GM19240 (cell line): Measurements from ENCODE around the gene HEXIM2.

Source experiments
- DNase-seq: peaks from one replicate; pipeline ENCODE4 v3.0.0; 2011; ENCODE audit warnings: low spot score; ENCODE audit not compliant: insufficient read length

HEXIM2 gene

DNA sequence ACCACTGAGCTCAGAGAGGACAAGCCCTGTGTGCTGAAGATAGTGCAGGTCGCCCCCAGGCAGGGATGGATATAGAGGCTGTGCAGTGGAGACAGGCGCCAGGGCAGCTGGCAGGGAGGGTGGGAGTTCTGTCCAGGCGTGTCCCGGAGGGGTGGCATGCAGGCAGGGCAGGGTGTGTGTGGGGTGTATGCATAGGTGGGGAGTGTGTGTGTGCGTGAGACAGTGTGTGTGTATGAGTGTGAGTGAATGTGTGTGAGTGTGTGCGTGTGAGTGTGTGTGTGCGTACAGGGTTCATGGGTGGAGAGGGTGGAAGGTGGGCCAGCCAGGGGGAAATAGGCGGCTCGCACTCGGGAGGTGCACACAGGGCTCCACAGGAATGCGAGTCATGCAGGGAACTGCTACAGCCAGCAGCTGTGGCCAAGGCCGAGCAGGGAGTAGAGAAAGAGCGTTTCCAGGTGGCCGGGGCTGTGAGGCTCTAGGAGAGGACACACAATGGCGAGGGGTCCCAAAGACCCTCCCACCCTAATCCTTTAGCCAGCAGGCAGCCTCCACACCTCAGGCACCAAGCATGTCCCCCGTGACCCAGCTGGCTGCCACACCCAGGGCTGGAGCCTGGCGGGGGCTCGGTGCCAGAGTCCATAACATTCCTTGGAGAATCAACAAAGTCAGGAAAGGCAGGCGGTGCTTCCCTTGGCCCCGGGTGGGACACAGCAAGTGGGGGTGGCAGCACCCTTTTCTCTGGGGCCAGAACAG, 34.0 kb upstream of the HEXIM2 start:
- no peak for DNase-seq

GRCh38 chr17:45128331-45128730, 33.3 kb upstream of the HEXIM2 start:
- no peak for DNase-seq

DNA sequence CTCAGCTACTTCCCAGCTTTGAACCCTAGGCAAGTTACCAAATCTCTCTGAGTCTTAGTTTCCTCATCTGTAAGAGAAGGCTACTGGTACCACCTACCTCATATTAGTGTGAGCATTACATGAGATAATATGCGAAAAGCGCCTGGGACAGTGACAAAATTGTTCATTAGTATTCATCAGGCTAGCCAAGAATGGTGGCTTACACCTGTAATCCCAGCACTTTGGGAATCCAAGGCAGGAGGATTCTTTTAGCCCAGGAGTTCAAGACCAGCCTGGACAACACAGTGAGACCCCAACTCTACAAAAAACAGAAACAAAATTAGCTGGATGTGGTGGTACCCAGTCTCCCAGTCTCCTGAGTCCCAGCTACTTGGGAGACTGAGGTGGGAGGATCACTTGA, 32.7 kb upstream of the HEXIM2 start:
- DNase-seq = no peak

DNA sequence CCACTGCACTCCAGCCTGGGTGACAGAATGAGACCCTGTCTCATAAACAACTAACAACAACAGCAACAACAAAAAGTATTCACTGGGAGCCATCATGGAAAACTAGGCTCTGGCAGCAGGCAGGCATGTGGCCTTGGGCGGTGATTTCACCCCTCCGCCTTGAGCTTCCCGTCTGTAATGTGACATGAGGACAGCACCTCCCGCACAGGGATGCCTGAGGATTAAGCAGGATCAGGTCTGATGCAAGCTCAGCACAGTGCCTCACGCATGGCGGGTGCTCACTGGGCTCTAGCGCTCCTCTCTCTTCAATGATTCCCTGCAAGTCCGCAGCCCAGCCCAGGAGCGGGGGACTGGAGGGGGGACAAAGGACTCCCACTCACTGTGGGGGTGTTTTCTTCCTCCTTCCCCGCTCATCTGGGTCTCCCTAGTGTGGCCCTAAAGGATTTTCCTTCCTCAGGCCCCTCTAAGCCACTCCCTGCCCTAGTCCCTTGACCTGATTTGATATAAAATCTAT, 32.2 kb upstream of the HEXIM2 start:
- no peak for DNase-seq

DNA sequence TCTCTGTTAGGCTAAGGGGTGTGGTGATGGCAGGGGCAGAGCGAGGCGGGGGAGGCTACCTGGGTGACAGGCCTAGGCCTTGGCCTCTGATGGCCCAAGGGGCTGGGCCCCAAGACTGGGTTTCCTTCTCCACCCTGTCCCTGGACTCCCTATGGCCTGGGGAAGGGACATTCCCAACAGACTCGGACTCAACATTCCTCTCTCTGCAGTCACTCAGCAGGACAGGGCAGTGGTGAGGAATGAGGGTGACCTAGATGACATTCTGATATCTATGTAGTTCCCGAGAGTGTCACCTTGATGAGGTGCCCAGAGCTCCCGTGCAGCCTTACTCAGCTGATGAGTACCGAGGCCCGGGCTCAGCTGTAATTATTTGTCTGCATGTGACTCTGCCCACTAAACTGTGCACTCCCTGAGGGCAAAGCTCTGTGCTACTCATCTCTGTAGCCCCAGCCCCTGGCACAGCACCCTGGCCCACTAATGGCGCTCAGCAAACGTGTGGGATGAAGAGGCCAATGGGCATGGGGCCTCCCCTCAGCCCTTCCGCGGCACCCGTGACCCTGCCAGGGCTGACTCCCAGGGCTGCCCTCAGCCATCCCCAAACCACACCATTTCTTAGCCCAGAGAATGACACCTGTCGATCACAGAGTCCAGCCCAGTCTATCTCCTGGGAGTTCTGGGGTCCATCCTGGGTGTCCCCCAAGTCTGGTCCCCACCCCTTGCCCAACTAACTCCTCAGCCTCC, 31.6 kb upstream of the HEXIM2 start:
- DNase-seq = no peak

- DNase-seq = no peak
These were observed 30.7 kb upstream of the HEXIM2 start for GRCh38 chr17:45130681-45131615.

GRCh38 chr17:45131616-45132319, 29.9 kb upstream of the HEXIM2 start:
- DNase-seq = no peak

- DNase-seq = no peak
These were observed 29.4 kb upstream of the HEXIM2 start, which contains the start of gene PLCD3 for GRCh38 chr17:45132320-45132571. TSS of gene PLCD3 (minus strand) at chr17:45132515. CDS start at chr17:45132410, 105 bp downstream.

- DNase-seq = peak; percentile 86
These were observed 28.9 kb upstream of the HEXIM2 start for GRCh38 chr17:45132572-45133463.

DNA sequence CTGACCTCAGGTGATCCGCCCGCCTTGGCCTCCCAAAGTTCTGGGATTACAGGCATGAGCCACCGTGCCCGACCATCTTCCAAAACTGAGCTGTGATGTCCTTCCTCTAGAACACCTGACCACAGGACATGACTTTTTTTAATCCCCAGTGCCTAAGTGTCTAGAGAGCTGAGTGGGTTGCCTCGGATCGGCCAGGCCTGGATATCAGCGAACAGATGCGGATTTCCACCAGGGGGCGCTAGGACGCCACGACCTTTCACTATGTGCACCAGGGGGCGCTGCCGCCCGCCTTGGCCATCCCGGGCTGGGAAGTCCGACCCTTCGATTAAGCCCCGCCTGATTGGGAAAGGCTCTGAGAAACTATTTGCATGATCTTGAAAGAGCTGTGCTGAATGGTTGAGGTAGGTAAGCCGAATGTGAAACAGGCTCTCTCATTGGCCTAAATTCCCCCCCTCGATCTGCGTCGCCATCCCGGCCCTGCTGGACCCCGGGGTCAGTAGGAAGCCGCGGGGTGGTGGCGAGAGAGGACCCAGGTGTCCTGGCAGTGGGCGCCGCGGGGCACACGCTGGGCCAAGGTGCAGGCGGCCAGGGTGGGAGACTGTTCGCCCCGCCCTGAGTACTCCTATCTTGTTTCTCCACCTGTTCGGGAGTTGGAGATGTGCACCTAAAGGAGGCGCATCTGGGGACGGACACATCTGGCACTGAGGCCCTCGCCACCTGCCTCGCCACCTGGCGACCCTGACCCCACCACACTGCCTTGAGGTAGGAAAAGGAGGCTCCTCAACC, 26.3 kb upstream of the HEXIM2 start, which contains the start of gene ACBD4:
ACBD4 (plus strand) TSS at position 496 of the 786 bp plus-strand sequence. CDS start 458 bp downstream, outside the sequence.
- DNase-seq = peak; percentile 98

GRCh38 chr17:45135978-45136791, 25.5 kb upstream of the HEXIM2 start:
- DNase-seq = no peak

- DNase-seq = no peak
These were observed 24.7 kb upstream of the HEXIM2 start for GRCh38 chr17:45136846-45137560.

DNA sequence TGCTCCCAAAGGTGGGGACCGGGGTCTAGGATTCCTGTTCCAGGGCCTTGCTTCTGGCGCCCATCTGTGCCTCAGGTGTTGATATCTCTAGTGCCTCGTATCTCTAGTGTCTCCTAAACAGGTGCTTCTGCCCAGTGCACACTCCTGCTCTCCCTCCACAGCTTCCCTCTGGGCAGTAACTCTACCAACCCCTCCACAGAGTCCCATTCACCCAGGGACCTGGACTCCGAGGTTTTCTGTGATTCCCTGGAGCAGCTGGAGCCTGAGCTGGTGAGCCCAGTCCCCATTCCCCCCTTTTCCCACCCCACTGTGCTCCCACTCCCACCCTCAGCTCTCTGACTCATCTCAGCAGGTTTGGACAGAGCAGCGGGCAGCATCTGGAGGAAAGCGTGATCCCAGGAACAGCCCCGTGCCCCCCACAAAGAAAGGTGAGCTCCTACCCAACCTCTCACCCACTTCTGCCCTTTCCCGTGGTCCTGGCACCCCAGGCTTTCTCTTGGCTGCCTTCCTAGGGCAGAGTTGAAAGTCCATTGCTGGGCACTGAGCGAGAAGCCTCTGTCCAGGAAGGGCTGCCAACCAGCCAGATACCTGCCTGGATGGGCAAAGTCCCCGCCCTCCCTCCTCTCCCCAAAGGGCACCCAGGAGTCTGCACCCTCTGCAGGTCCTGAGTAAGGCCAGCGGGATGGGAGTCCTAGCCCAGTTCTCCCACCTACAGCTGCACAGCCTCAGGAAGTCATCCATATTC, 23.9 kb upstream of the HEXIM2 start:
- DNase-seq = no peak

GRCh38 chr17:45138911-45139532, 22.7 kb upstream of the HEXIM2 start:
- DNase-seq = no peak

GRCh38 chr17:45139533-45139920, 22.1 kb upstream of the HEXIM2 start:
- no peak for DNase-seq

DNA sequence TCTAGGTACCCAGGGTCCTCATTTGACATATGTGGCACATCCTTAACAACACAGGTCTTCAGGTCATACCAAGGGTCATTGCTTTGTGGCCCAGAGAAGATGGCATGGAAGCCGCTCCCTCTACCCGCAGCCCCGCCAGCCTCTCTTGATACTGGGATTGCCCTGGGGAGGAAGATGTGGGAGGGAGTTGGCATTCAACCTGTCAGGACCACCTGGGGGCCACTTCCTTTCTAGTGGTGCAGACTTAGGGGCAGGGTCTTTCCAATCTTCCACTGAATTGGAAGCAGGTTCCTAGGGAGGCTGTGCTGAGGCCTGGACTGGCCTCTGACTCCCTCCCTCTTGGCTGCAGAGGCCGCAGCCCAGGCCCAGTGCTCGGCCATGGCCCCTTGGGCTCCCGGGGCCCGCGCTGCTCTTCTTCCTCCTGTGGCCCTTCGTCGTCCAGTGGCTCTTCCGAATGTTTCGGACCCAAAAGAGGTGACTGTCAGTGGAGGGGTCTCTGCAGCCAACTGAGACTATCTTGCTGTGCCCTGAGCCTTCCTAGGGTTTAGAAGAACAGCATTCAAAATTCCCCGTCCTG, 18.5 kb upstream of the HEXIM2 start:
- DNase-seq = no peak
